Stimulated activated effector memory CD8-positive, alpha-beta T cell treated with anti-CD3 and anti-CD28 coated beads, Interleukin-12 subunit alpha, Interleukin-12 subunit beta, amount 100 ng/mL, for 72 hours (primary cell): ENCODE data around the gene PDGFRB.

Experiments
- ATAC-seq: fragments of 150-1000 bp; cut with Tn5 transposase; 2 replicates; pipeline ENCODE4 v1.10.0; 2021
- DNase-seq, 2 donors: peaks; one replicate each; pipeline ENCODE4 v3.0.0; 2021 to 2022; ENCODE audit warnings: low spot score in 2 of 2
- H3K27ac Mint-ChIP-seq: one replicate; pipeline ENCODE4 v1.8.0; 2022; ENCODE audit warnings: mild to moderate bottlenecking, mixed read lengths
- H3K36me3 Mint-ChIP-seq: one replicate; pipeline ENCODE4 v1.8.0; 2022; ENCODE audit warnings: mild to moderate bottlenecking, mixed read lengths
- H3K4me1 Mint-ChIP-seq: one replicate; pipeline ENCODE4 v1.8.0; 2022; ENCODE audit warnings: mixed read lengths
- H3K4me3 Mint-ChIP-seq: one replicate; pipeline ENCODE4 v1.8.0; 2022; ENCODE audit warnings: mild to moderate bottlenecking, mixed read lengths
- H3K9me3 Mint-ChIP-seq: one replicate; pipeline ENCODE4 v1.8.0; 2022; ENCODE audit warnings: mixed read lengths

Gene PDGFRB

GRCh38 chr5:150146862-150147601, 8.6 kb downstream of the PDGFRB start:
- Mint-ChIP-seq H3K4me3 (no peak overlapping the region), H3K9me3 (no peaks in the 10 kb centered on the region), H3K27ac (no peak overlapping the region), H3K4me1 (peaks cover 15% of the 10 kb centered on the region), H3K36me3 (no peaks in the 10 kb centered on the region)
- ATAC-seq = no peak
- no peak for DNase-seq

GRCh38 chr5:150146235-150146634, 9.4 kb downstream of the PDGFRB start:
- ATAC-seq (no peak), DNase-seq (no peak)
- Mint-ChIP-seq H3K4me1 (peaks cover 15% of the 10 kb centered on the region), H3K36me3 (no peaks in the 10 kb centered on the region), H3K4me3 (no peak overlapping the region), H3K27ac (no peak overlapping the region), H3K9me3 (no peaks in the 10 kb centered on the region)

- peaks cover 26% of the 10 kb centered on the region for H3K4me1 Mint-ChIP-seq
- H3K27ac Mint-ChIP-seq = no peak overlapping the region
- no peaks in the 10 kb centered on the region for H3K9me3 Mint-ChIP-seq
- no peak for DNase-seq
- no peak overlapping the region for H3K4me3 Mint-ChIP-seq
- ATAC-seq = no peak
- no peaks in the 10 kb centered on the region for H3K36me3 Mint-ChIP-seq
Observed at GRCh38 chr5:150144879-150145278, 10.8 kb downstream of the PDGFRB start.

- DNase-seq (no peak), ATAC-seq (no peak)
- Mint-ChIP-seq H3K36me3 (no peaks in the 10 kb centered on the region), H3K4me3 (no peak overlapping the region), H3K9me3 (no peaks in the 10 kb centered on the region), H3K27ac (no peak overlapping the region), H3K4me1 (peaks cover 22% of the 10 kb centered on the region)
Observed at GRCh38 chr5:150144246-150144801, 11.3 kb downstream of the PDGFRB start.

- Mint-ChIP-seq H3K9me3 (no peaks in the 10 kb centered on the region), H3K4me3 (no peak overlapping the region), H3K36me3 (no peaks in the 10 kb centered on the region), H3K4me1 (peaks cover 18% of the 10 kb centered on the region), H3K27ac (no peak overlapping the region)
- ATAC-seq (no peak), DNase-seq (no peak)
Observed at GRCh38 chr5:150143350-150144245, 12.0 kb downstream of the PDGFRB start.

GRCh38 chr5:150142959-150143349, 12.7 kb downstream of the PDGFRB start:
- peaks cover 16% of the 10 kb centered on the region for H3K4me1 Mint-ChIP-seq
- H3K4me3 Mint-ChIP-seq = no peak overlapping the region
- DNase-seq (no peak), ATAC-seq (no peak)
- H3K27ac Mint-ChIP-seq = no peak overlapping the region
- no peaks in the 10 kb centered on the region for H3K36me3 Mint-ChIP-seq
- no peaks in the 10 kb centered on the region for H3K9me3 Mint-ChIP-seq

- no peak for DNase-seq
- no peaks in the 10 kb centered on the region for H3K9me3 Mint-ChIP-seq
- no peak overlapping the region for H3K4me3 Mint-ChIP-seq
- H3K27ac Mint-ChIP-seq = no peak overlapping the region
- H3K4me1 Mint-ChIP-seq = peaks cover 16% of the 10 kb centered on the region
- ATAC-seq = no peak
- no peaks in the 10 kb centered on the region for H3K36me3 Mint-ChIP-seq
Observed at GRCh38 chr5:150142185-150142958, 13.3 kb downstream of the PDGFRB start.

- no peak overlapping the region for H3K4me3 Mint-ChIP-seq
- H3K4me1 Mint-ChIP-seq = peaks cover 16% of the 10 kb centered on the region
- H3K27ac Mint-ChIP-seq = no peak overlapping the region
- ATAC-seq (no peak), DNase-seq (no peak)
- H3K9me3 Mint-ChIP-seq = no peaks in the 10 kb centered on the region
- H3K36me3 Mint-ChIP-seq = no peaks in the 10 kb centered on the region
Observed at GRCh38 chr5:150141544-150142184, 14.0 kb downstream of the PDGFRB start.

- Mint-ChIP-seq H3K27ac (peak overlapping the region; percentile 79), H3K4me3 (no peak overlapping the region), H3K36me3 (no peaks in the 10 kb centered on the region), H3K4me1 (peaks cover 16% of the 10 kb centered on the region), H3K9me3 (no peaks in the 10 kb centered on the region)
- no peak for DNase-seq
- ATAC-seq = no peak
Observed at GRCh38 chr5:150140830-150141229, 14.8 kb downstream of the PDGFRB start.

- DNase-seq = no peak
- Mint-ChIP-seq H3K9me3 (no peaks in the 10 kb centered on the region), H3K4me3 (no peak overlapping the region), H3K36me3 (no peaks in the 10 kb centered on the region), H3K27ac (peak overlapping the region; percentile 79), H3K4me1 (peaks cover 15% of the 10 kb centered on the region)
- ATAC-seq = no peak
Observed at GRCh38 chr5:150139334-150139733, 16.3 kb downstream of the PDGFRB start.

GRCh38 chr5:150138551-150139265, 16.9 kb downstream of the PDGFRB start:
- Mint-ChIP-seq H3K4me3 (no peak overlapping the region), H3K36me3 (no peaks in the 10 kb centered on the region), H3K4me1 (peaks cover 11% of the 10 kb centered on the region), H3K9me3 (no peaks in the 10 kb centered on the region), H3K27ac (peak overlapping the region; percentile 79)
- DNase-seq (no peak), ATAC-seq (no peak)

- no peaks in the 10 kb centered on the region for H3K36me3 Mint-ChIP-seq
- no peak overlapping the region for H3K4me3 Mint-ChIP-seq
- peak overlapping the region; percentile 21 for H3K27ac Mint-ChIP-seq
- peaks cover 11% of the 10 kb centered on the region for H3K4me1 Mint-ChIP-seq
- no peak for ATAC-seq
- no peak for DNase-seq
- no peaks in the 10 kb centered on the region for H3K9me3 Mint-ChIP-seq
Observed at GRCh38 chr5:150137997-150138396, 17.6 kb downstream of the PDGFRB start.

- H3K4me3 Mint-ChIP-seq = no peak overlapping the region
- no peaks in the 10 kb centered on the region for H3K9me3 Mint-ChIP-seq
- ATAC-seq = no peak
- no peaks in the 10 kb centered on the region for H3K36me3 Mint-ChIP-seq
- H3K4me1 Mint-ChIP-seq = peaks cover 11% of the 10 kb centered on the region
- H3K27ac Mint-ChIP-seq = peak overlapping the region; percentile 21
- DNase-seq = no peak
Observed at GRCh38 chr5:150137168-150137957, 18.3 kb downstream of the PDGFRB start.
